Measurements from ENCODE around the gene NUP155.

NUP155 gene

DNA sequence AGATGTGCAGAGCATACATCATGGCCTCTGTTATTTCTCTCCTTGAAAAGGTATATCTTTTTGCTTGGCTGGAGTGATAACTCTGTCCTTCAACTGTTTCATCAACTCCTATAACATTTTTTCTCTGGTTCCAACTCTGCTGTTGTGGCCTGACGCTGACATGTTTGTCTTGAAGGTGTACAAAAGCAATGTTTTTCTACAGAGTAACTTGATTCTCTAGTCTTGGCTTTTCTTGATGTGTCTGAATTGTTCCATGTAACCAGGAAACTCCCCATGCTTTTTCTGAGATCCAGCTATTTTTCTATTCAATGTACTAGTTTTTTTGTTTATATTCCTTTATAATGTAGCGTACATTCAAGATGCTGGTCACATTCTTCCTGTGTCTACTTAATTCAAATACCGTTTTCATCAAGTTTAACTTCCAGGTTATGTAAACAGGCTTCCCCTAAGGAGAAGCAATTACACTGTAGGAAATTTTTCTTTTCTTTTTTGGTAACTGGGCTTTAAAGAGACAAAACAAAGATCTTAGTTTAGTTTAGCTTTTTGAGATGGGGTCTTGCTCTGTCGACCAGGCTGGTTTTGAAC, 115.0 kb downstream of the NUP155 start:
- no peak overlapping the region for H3K4me2 ChIP-seq (ENCODE audit: insufficient read depth, low read length)
- no peak overlapping the region for H3K4me3 ChIP-seq (ENCODE audit: low read depth in 1 of 2, low read length in 2 of 2)
- no peaks in the 10 kb centered on the region for H3K79me2 ChIP-seq (ENCODE audit: insufficient read depth, low read length)
- TF ChIP-seq, protein P1, sequence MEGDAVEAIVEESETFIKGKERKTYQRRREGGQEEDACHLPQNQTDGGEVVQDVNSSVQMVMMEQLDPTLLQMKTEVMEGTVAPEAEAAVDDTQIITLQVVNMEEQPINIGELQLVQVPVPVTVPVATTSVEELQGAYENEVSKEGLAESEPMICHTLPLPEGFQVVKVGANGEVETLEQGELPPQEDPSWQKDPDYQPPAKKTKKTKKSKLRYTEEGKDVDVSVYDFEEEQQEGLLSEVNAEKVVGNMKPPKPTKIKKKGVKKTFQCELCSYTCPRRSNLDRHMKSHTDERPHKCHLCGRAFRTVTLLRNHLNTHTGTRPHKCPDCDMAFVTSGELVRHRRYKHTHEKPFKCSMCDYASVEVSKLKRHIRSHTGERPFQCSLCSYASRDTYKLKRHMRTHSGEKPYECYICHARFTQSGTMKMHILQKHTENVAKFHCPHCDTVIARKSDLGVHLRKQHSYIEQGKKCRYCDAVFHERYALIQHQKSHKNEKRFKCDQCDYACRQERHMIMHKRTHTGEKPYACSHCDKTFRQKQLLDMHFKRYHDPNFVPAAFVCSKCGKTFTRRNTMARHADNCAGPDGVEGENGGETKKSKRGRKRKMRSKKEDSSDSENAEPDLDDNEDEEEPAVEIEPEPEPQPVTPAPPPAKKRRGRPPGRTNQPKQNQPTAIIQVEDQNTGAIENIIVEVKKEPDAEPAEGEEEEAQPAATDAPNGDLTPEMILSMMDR (IDR thresholded peaks at IDR 0.05; ENCODE audit: borderline replicate concordance, extremely low read depth, low read length, poor library complexity, severe bottlenecking) = no peak
- TF ChIP-seq EZH2 (IDR thresholded peaks at IDR 0.05; ENCODE audit: borderline replicate concordance, low read depth, low read length, severe bottlenecking) = no peak
- no peak overlapping the region; the same call in 1 of the 2 replicates for H2AFZ ChIP-seq (ENCODE audit: low read depth, low read length)
- no peak overlapping the region for H3K27ac ChIP-seq (ENCODE audit: low read length)
- H3K9me3 ChIP-seq (ENCODE audit: insufficient read depth, low read length, severe bottlenecking) = peaks cover 5% of the 10 kb centered on the region
- ATAC-seq (ENCODE audit: insufficient read depth, low read depth) (no peak), DNase-seq (no peak)
- H4K20me1 ChIP-seq (ENCODE audit: insufficient read depth, low read length) = no peaks in the 10 kb centered on the region
- no peaks in the 10 kb centered on the region for H3K4me1 ChIP-seq (ENCODE audit: insufficient read depth, low read length)
- H3K36me3 ChIP-seq (ENCODE audit: insufficient read depth, low read length) = no peaks in the 10 kb centered on the region
- no peaks in the 10 kb centered on the region for H3K27me3 ChIP-seq (ENCODE audit: insufficient read depth, low read length, poor library complexity)
- no peak overlapping the region for H3K9ac ChIP-seq (ENCODE audit: low read depth, low read length)

DNA sequence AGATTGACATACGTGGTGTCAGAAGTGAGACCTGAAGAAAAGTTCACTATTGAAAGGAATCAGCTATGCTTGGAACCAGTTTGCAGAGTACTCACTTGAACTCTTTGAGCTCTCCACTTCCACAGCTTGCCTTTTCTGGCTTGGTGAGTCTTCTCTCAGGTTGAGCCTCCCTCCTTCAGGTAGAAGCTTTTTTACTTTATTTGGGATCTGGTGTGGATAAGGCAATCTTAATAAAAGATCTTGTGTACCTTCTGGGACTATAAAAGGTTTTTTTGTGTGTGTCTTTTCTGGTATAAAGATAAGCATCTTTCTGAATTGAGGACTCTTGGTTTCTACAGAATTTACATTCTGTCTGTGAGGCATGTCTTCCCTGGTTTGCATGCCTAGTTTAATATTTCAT, 116.3 kb downstream of the NUP155 start:
- Histone ChIP-seq H3K27ac (ENCODE audit: low read length) (no peak overlapping the region), H3K27me3 (ENCODE audit: insufficient read depth, low read length, poor library complexity) (no peaks in the 10 kb centered on the region), H2AFZ (ENCODE audit: low read depth, low read length) (no peak overlapping the region), H4K20me1 (ENCODE audit: insufficient read depth, low read length) (no peaks in the 10 kb centered on the region), H3K79me2 (ENCODE audit: insufficient read depth, low read length) (no peaks in the 10 kb centered on the region), H3K4me2 (ENCODE audit: insufficient read depth, low read length) (no peak overlapping the region), H3K4me1 (ENCODE audit: insufficient read depth, low read length) (peaks cover 6% of the 10 kb centered on the region), H3K4me3 (ENCODE audit: low read depth in 1 of 2, low read length in 2 of 2) (no peak overlapping the region), H3K36me3 (ENCODE audit: insufficient read depth, low read length) (no peaks in the 10 kb centered on the region), H3K9ac (ENCODE audit: low read depth, low read length) (no peak overlapping the region), H3K9me3 (ENCODE audit: insufficient read depth, low read length, severe bottlenecking) (peaks cover 5% of the 10 kb centered on the region)
- DNase-seq = no peak
- no peak for ATAC-seq (ENCODE audit: insufficient read depth, low read depth)
- TF ChIP-seq, protein P1 (IDR thresholded peaks at IDR 0.05; ENCODE audit: borderline replicate concordance, extremely low read depth, low read length, poor library complexity, severe bottlenecking) = no peak
- TF ChIP-seq EZH2 (IDR thresholded peaks at IDR 0.05; ENCODE audit: borderline replicate concordance, low read depth, low read length, severe bottlenecking) = no peak

DNA sequence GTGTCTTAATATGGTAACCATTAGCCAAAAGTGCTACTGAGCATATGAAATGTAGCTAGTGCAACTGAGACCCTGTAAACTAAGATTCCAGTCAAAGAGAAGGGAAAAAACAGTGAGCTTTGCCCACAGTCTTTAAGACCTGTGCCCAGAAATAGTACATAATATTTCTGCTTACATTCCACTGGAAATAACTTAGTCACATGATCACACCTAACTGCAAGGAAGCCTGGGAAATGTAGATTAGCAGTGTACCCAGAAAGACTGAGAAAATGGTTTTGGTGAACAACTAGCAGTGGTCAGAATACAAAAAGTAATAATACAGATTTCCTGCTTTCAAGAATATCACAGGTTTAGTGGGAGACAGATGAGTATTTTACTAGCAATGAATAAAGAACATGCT, 119.2 kb downstream of the NUP155 start:
- DNase-seq = no peak
- no peak overlapping the region for H3K9ac ChIP-seq (ENCODE audit: low read depth, low read length)
- H3K4me3 ChIP-seq (ENCODE audit: low read depth in 1 of 2, low read length in 2 of 2) = no peak overlapping the region
- H3K4me2 ChIP-seq (ENCODE audit: insufficient read depth, low read length) = no peak overlapping the region
- no peaks in the 10 kb centered on the region for H3K27me3 ChIP-seq (ENCODE audit: insufficient read depth, low read length, poor library complexity)
- peaks cover 5% of the 10 kb centered on the region; the same call in 1 of the 2 replicates for H3K36me3 ChIP-seq (ENCODE audit: insufficient read depth, low read length)
- no peaks in the 10 kb centered on the region for H4K20me1 ChIP-seq (ENCODE audit: insufficient read depth, low read length)
- H3K79me2 ChIP-seq (ENCODE audit: insufficient read depth, low read length) = peaks cover 23% of the 10 kb centered on the region
- TF ChIP-seq, protein P1 (IDR thresholded peaks at IDR 0.05; ENCODE audit: borderline replicate concordance, extremely low read depth, low read length, poor library complexity, severe bottlenecking) = no peak
- no peak for TF ChIP-seq EZH2 (IDR thresholded peaks at IDR 0.05; ENCODE audit: borderline replicate concordance, low read depth, low read length, severe bottlenecking)
- no peak overlapping the region for H3K27ac ChIP-seq (ENCODE audit: low read length)
- peaks cover 5% of the 10 kb centered on the region for H3K9me3 ChIP-seq (ENCODE audit: insufficient read depth, low read length, severe bottlenecking)
- H2AFZ ChIP-seq (ENCODE audit: low read depth, low read length) = no peak overlapping the region
- no peak for ATAC-seq (ENCODE audit: insufficient read depth, low read depth)
- H3K4me1 ChIP-seq (ENCODE audit: insufficient read depth, low read length) = peaks cover 28% of the 10 kb centered on the region
